GM06990 (cell line): ENCODE data around the gene TMEM272.
A peak's percentile ranks its signal among the peaks of the same experiment; 100 is the strongest.

ENCODE experiments used
- DNase-seq: peaks from one replicate; pipeline ENCODE4 v3.0.0-alpha.2; 2011; ENCODE audit not compliant: insufficient read length; ENCODE audit errors: extremely low read depth
- H3K27me3 ChIP-seq: replicated peaks from 2 replicates; pipeline ENCODE4 v1.6.0; 2011; ENCODE audit warnings: low read length; ENCODE audit not compliant: control insufficient read depth, insufficient read depth
- H3K36me3 ChIP-seq: 2 replicates; pipeline ENCODE4 v1.5.1; 2011; ENCODE audit warnings: low read length; ENCODE audit not compliant: control insufficient read depth, insufficient read depth
- H3K4me3 ChIP-seq: replicated peaks from 2 replicates; pipeline ENCODE4 v1.5.1; 2011; ENCODE audit warnings: low read depth, mild to moderate bottlenecking, control low read depth, low read length
- CTCF ChIP-seq: IDR thresholded peaks from 2 replicates; pipeline ENCODE4 v1.5.1; 2011; ENCODE audit warnings: low read length, control low read depth, mild to moderate bottlenecking, inconsistent platforms; ENCODE audit not compliant: insufficient read depth, poor library complexity, severe bottlenecking

The TMEM272 gene

GRCh38 chr13:51793570-51794271 is 51.3 kb downstream of the TMEM272 start:
- peak; percentile 44 for DNase-seq
- H3K4me3 ChIP-seq: no peak overlapping the region

GRCh38 chr13:51786425-51787265 is 58.3 kb downstream of the TMEM272 start:
- no peaks in the 10 kb centered on the region for H3K27me3 ChIP-seq
- no peak for TF ChIP-seq CTCF
- no peak for DNase-seq
- H3K36me3 ChIP-seq: no peaks in the 10 kb centered on the region
- H3K4me3 ChIP-seq: no peak overlapping the region

More at GRCh38 chr13:51793570-51794271, 51.3 kb downstream of the TMEM272 start:
- H3K27me3 ChIP-seq: no peaks in the 10 kb centered on the region
- no peak for TF ChIP-seq CTCF
- no peaks in the 10 kb centered on the region for H3K36me3 ChIP-seq

GRCh38 chr13:51785712-51786424 is 59.1 kb downstream of the TMEM272 start:
- no peaks in the 10 kb centered on the region for H3K27me3 ChIP-seq
- no peaks in the 10 kb centered on the region for H3K36me3 ChIP-seq
- no peak overlapping the region for H3K4me3 ChIP-seq
- DNase-seq: no peak
- TF ChIP-seq CTCF: no peak

GRCh38 chr13:51784097-51784496 is 60.9 kb downstream of the TMEM272 start:
- Histone ChIP-seq H3K27me3 (no peaks in the 10 kb centered on the region), H3K4me3 (no peak overlapping the region), H3K36me3 (no peaks in the 10 kb centered on the region)
- no peak for TF ChIP-seq CTCF
- DNase-seq: no peak

- no peak for DNase-seq
- TF ChIP-seq CTCF: no peak
- Histone ChIP-seq H3K27me3 (no peaks in the 10 kb centered on the region), H3K36me3 (no peaks in the 10 kb centered on the region), H3K4me3 (no peak overlapping the region)
Observed at GRCh38 chr13:51783428-51784094, 61.4 kb downstream of the TMEM272 start.
